PFSK-1 (cell line): ENCODE results near the gene KIF11.

Source experiments
- POLR2AphosphoS5 ChIP-seq: IDR thresholded peaks from 2 replicates; pipeline ENCODE4 v1.6.1; 2012; ENCODE audit warnings: low read depth, mild to moderate bottlenecking, control low read depth, low read length, moderate library complexity
- TAF1 ChIP-seq: IDR thresholded peaks from 2 replicates; pipeline ENCODE4 v1.6.1; 2012; ENCODE audit warnings: low read length, control low read depth, borderline replicate concordance; ENCODE audit not compliant: insufficient read depth

- TF ChIP-seq TAF1 (no peak), POLR2AphosphoS5 (no peak)
Observed at GRCh38 chr10:92604841-92605240, 11.9 kb downstream of the KIF11 start.
